CD4-positive, alpha-beta T cell (primary cell): Measurements from ENCODE around the gene ZCCHC7. TPM values are rescaled to one million over a fixed set of nuclear protein-coding genes. Genes with fewer than 3 reads are reported as not detected.

ENCODE experiments used
- ATAC-seq: fragments of 200-7000 bp; cut with Tn5 transposase; one replicate; pipeline ENCODE4 v1.10.0; 2022; ENCODE audit warnings: mild to moderate bottlenecking; ENCODE audit not compliant: poor library complexity
- CTCF ChIA-PET: fragments of 350-600 bp; sonication (Branson Sonifier 250); formaldehyde crosslinking; loops from one replicate; lab custom pipeline; 2021; ENCODE audit warnings: antibody characterized with exemption, inconsistent platforms; lab: Charles Lee
- POLR2A ChIA-PET: fragments of 350-600 bp; sonication (Branson Sonifier 250); formaldehyde crosslinking; loops from one replicate; lab custom pipeline; 2021; ENCODE audit warnings: antibody characterized with exemption, inconsistent platforms; lab: Charles Lee
- DNase-seq, 14 experiments: peaks; one replicate each; pipeline ENCODE4 v3.0.0-alpha.2; 2013 to 2020; ENCODE audit warnings: mixed read lengths in 2 of 14
- H3K27ac ChIP-seq, 2 donors: one replicate each; pipeline versions ENCODE4 v1.5.1 to v1.7.0; 2013; ENCODE audit warnings: low read length in 2 of 2, low read depth in 1 of 2, mild to moderate bottlenecking in 1 of 2
- H3K27me3 ChIP-seq, 2 experiments: 1 replicate in 1 of 2; 2 replicates in 1 of 2; pipeline versions ENCODE4 v1.6.1 to v1.7.0; 2013; ENCODE audit warnings: low read length in 2 of 2, control low read depth in 1 of 2, mild to moderate bottlenecking in 1 of 2, moderate library complexity in 1 of 2; ENCODE audit not compliant: insufficient read depth in 2 of 2, control insufficient read depth in 1 of 2
- H3K36me3 ChIP-seq: one replicate; pipeline ENCODE4 v1.6.1; 2013; ENCODE audit warnings: low read length, control low read depth; ENCODE audit not compliant: insufficient read depth
- H3K4me1 ChIP-seq: one replicate; pipeline ENCODE4 v1.6.1; 2013; ENCODE audit warnings: low read length, control low read depth; ENCODE audit not compliant: insufficient read depth
- H3K4me3 ChIP-seq: one replicate; pipeline ENCODE4 v1.5.1; 2013; ENCODE audit warnings: mild to moderate bottlenecking, low read length, moderate library complexity
- H3K9me3 ChIP-seq, 2 experiments: 1 replicate in 1 of 2; 2 replicates in 1 of 2; pipeline versions ENCODE4 v1.6.1 to v1.7.0; 2013; ENCODE audit warnings: low read length in 2 of 2, mild to moderate bottlenecking in 2 of 2, control low read depth in 1 of 2, moderate library complexity in 1 of 2; ENCODE audit not compliant: control insufficient read depth in 1 of 2, insufficient read depth in 1 of 2
- H3K27ac Mint-ChIP-seq: one replicate; pipeline ENCODE4 v1.8.0; 2020; ENCODE audit warnings: mixed read lengths
- H3K27me3 Mint-ChIP-seq: one replicate; pipeline ENCODE4 v1.8.0; 2021; ENCODE audit warnings: mixed read lengths
- H3K36me3 Mint-ChIP-seq: one replicate; pipeline ENCODE4 v1.8.0; 2021; ENCODE audit warnings: low read depth, mixed read lengths
- H3K4me1 Mint-ChIP-seq: one replicate; pipeline ENCODE4 v1.8.0; 2021; ENCODE audit warnings: low read depth, mixed read lengths
- H3K4me3 Mint-ChIP-seq: one replicate; pipeline ENCODE4 v1.8.0; 2020; ENCODE audit warnings: mild to moderate bottlenecking, mixed read lengths
- H3K9me3 Mint-ChIP-seq: one replicate; pipeline ENCODE4 v1.8.0; 2020; ENCODE audit warnings: mixed read lengths
- intact Hi-C, 2 experiments: fragments of 100-400 bp; cut with DNase I in 1 of 2; cut with micrococcal nuclease in 1 of 2; formaldehyde crosslinking; loops; one replicate each; pipeline versions ENCODE4 v1.15.1 to v1.9.0; 2023 to 2025; cut with DNase I, micrococcal nuclease
- total RNA-seq, 174 experiments: library from RNA in 2 of 174; stranded (reverse) in 2 of 174; gene quantifications; one replicate each; pipeline ENCODE4 v1.2.3 and lab custom pipeline; 2021 to 2026
- TF ChIP-seq, protein P1 (sequence below): fragments of 200-600 bp; IDR thresholded peaks from one replicate; pipeline ENCODE4 v1.8.0; 2022; ENCODE audit warnings: antibody characterized with exemption, mild to moderate bottlenecking

The ZCCHC7 gene
- total RNA-seq, 2 experiments from 2014 or later: 40.7 to 41.0 TPM

DNA sequence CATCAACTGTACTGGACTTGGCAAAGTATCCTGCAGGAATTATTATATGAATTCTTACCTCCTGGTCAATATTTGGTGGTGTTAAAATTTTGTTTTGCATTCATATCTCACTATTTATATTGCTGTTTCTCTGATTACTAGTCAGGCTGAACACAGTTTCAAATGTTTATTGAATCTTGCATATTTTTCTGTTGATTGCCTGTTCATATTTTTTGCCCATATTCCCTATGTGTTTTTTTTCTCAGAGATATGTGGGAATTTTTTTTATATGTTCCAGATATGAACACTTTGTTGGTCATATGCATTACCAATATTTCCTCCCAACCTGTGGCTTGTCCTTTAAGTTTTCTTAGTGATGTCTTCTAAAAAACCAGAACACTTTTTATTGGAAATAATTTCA lies 153.2 kb downstream of the ZCCHC7 start:
- Histone ChIP-seq H3K27me3 (no peaks in the 10 kb centered on the region), H3K9me3 (peaks cover 0 to 6% of the 10 kb centered on the region in 2 experiments), H3K27ac (no peak overlapping the region), H3K4me3 (no peak overlapping the region), H3K4me1 (no peaks in the 10 kb centered on the region), H3K36me3 (no peaks in the 10 kb centered on the region)
- Mint-ChIP-seq H3K9me3 (peaks cover 7% of the 10 kb centered on the region), H3K27ac (no peak overlapping the region), H3K4me3 (no peak overlapping the region), H3K36me3 (peaks cover 59% of the 10 kb centered on the region), H3K27me3 (no peaks in the 10 kb centered on the region), H3K4me1 (no peaks in the 10 kb centered on the region)
- ATAC-seq: no peak
- intact Hi-C loops: no loop called here
- ChIA-PET POLR2A (no interaction called here), CTCF (no interaction called here)
- no peak for DNase-seq
- TF ChIP-seq, protein P1, sequence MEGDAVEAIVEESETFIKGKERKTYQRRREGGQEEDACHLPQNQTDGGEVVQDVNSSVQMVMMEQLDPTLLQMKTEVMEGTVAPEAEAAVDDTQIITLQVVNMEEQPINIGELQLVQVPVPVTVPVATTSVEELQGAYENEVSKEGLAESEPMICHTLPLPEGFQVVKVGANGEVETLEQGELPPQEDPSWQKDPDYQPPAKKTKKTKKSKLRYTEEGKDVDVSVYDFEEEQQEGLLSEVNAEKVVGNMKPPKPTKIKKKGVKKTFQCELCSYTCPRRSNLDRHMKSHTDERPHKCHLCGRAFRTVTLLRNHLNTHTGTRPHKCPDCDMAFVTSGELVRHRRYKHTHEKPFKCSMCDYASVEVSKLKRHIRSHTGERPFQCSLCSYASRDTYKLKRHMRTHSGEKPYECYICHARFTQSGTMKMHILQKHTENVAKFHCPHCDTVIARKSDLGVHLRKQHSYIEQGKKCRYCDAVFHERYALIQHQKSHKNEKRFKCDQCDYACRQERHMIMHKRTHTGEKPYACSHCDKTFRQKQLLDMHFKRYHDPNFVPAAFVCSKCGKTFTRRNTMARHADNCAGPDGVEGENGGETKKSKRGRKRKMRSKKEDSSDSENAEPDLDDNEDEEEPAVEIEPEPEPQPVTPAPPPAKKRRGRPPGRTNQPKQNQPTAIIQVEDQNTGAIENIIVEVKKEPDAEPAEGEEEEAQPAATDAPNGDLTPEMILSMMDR: no peak

DNA sequence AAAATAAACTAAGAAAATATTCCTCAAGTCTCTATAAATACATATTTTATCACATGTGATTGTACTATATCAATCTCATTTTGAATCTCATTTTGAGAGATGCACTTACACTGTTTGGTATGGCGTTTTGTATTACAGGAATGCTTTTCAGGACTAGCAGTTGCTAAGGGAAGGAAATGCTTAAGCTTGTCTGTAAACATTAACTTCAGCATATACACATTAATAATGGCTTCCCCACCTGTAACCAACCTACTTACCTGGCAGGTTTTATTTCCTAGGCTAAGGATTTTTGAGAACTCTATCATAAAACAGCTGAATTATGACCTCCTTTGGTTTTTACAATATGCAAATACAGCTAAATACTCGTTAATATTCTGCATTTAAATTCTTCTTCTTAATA lies 161.2 kb downstream of the ZCCHC7 start:
- Histone ChIP-seq H3K27ac (no peak overlapping the region), H3K36me3 (no peaks in the 10 kb centered on the region), H3K27me3 (no peaks in the 10 kb centered on the region), H3K4me1 (no peaks in the 10 kb centered on the region), H3K4me3 (no peak overlapping the region), H3K9me3 (no peaks in the 10 kb centered on the region)
- Mint-ChIP-seq H3K27ac (no peak overlapping the region), H3K27me3 (no peaks in the 10 kb centered on the region), H3K4me3 (no peak overlapping the region), H3K9me3 (no peaks in the 10 kb centered on the region), H3K36me3 (no peaks in the 10 kb centered on the region), H3K4me1 (peaks cover 17% of the 10 kb centered on the region)
- ATAC-seq (no peak), DNase-seq (no peak)
- POLR2A ChIA-PET: no interaction called here
- TF ChIP-seq, protein P1: no peak
- CTCF ChIA-PET: no interaction called here
- intact Hi-C loops: no loop called here

DNA sequence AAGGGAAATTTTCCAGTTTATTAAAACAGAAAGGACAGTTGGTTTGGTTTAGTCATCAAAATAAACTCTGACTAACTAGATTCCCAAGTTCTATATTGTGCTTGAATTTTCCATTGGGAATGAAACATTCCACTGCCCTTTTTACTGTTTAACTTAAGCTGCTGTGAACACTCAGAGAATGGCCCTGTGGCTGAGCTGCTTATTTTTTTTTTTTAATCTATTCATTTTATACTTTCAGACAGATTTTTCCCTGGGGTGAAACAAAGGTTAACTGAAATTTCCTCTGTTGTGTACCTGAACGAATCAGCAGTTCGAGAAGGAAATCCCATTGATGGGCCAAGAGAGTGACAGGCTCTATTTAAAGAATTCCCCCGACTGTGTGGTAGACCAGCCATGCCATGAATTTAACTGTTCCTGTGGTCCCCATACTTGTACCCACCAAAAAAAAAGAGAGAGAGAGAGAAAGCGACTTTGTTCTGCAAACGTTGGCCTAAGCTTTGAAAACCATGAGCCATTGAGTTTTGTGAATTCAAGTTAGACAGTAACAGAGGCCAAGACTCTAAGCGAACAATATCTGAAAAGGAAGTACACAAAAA lies 163.5 kb downstream of the ZCCHC7 start:
- Histone ChIP-seq H3K4me3 (no peak overlapping the region), H3K36me3 (no peaks in the 10 kb centered on the region), H3K4me1 (no peaks in the 10 kb centered on the region), H3K27ac (peak overlapping the region in 1 of 2 donors; percentile 21), H3K9me3 (no peaks in the 10 kb centered on the region), H3K27me3 (no peaks in the 10 kb centered on the region)
- ChIA-PET CTCF (interaction anchor here (0.9 kb wide), 1 partner anchor 25 kb away, joined by 4 read pairs; no protein-coding TSS in a partner anchor), POLR2A (interaction anchor here (1.3 kb wide), 1 partner anchor 19 kb away, joined by 4 read pairs; no protein-coding TSS in a partner anchor)
- DNase-seq: no peak
- H3K9me3 Mint-ChIP-seq: no peaks in the 10 kb centered on the region
- H3K27me3 Mint-ChIP-seq: no peaks in the 10 kb centered on the region
- intact Hi-C loops: no loop called here
- H3K36me3 Mint-ChIP-seq: peaks cover 6% of the 10 kb centered on the region
- TF ChIP-seq, protein P1: no peak
- no peak overlapping the region for H3K4me3 Mint-ChIP-seq
- H3K27ac Mint-ChIP-seq: no peak overlapping the region
- ATAC-seq: no peak
- peaks cover 23% of the 10 kb centered on the region for H3K4me1 Mint-ChIP-seq
